Keratinocyte (primary cell): ENCODE data around the gene ISM2. TPM values are rescaled to one million over a fixed set of nuclear protein-coding genes. Genes with fewer than 3 reads are reported as not detected.

ENCODE experiments used
- DNase-seq: peaks from one replicate; pipeline ENCODE4 v3.0.0-alpha.2; 2011; ENCODE audit warnings: low read depth, missing footprints, low spot score
- FAIRE-seq: peaks from 2 replicates; lab custom pipeline; 2011; peaks lifted over from hg19 to GRCh38; lab: Jason Lieb, UNC
- H2AFZ ChIP-seq: 2 replicates; pipeline ENCODE4 v1.6.0; 2012; ENCODE audit warnings: low read length, control low read depth, inconsistent platforms; ENCODE audit not compliant: control insufficient read depth
- H3K27ac ChIP-seq: 2 replicates; pipeline ENCODE4 v1.5.1; 2011; ENCODE audit warnings: low read length; ENCODE audit not compliant: control insufficient read depth, insufficient read depth
- H3K27me3 ChIP-seq: 3 replicates; pipeline ENCODE4 v1.6.0; 2011; ENCODE audit warnings: low read length; ENCODE audit not compliant: control insufficient read depth, insufficient read depth; ENCODE audit errors: extremely low read depth
- H3K36me3 ChIP-seq, 2 experiments: 2 replicates in 1 of 2; 3 replicates in 1 of 2; pipeline ENCODE4 v1.5.1; 2011; ENCODE audit warnings: low read length in 2 of 2, mild to moderate bottlenecking in 1 of 2; ENCODE audit not compliant: control insufficient read depth in 2 of 2, insufficient read depth in 2 of 2; ENCODE audit errors: extremely low read depth in 1 of 2
- H3K4me1 ChIP-seq: 3 replicates; pipeline ENCODE4 v1.5.1; 2011; ENCODE audit warnings: low read length; ENCODE audit not compliant: control insufficient read depth, insufficient read depth; ENCODE audit errors: extremely low read depth
- H3K4me2 ChIP-seq: 3 replicates; pipeline ENCODE4 v1.6.0; 2011; ENCODE audit warnings: low read depth, low read length; ENCODE audit not compliant: control insufficient read depth, insufficient read depth; ENCODE audit errors: extremely low read depth
- H3K4me3 ChIP-seq, 3 experiments: fragments of 200-600 bp in 1 of 3; sonication (generic) in 1 of 3; 2 replicates in 2 of 3; 3 replicates in 1 of 3; pipeline ENCODE4 v1.5.1; 2011 to 2016; ENCODE audit warnings: low read length in 3 of 3, mild to moderate bottlenecking in 3 of 3, control low read depth in 2 of 3, inconsistent platforms in 1 of 3, low read depth in 1 of 3, mixed read lengths in 1 of 3, mixed run types in 1 of 3, moderate library complexity in 1 of 3; ENCODE audit not compliant: control insufficient read depth in 2 of 3, insufficient read depth in 2 of 3; ENCODE audit errors: extremely low read depth in 1 of 3
- H3K79me2 ChIP-seq: 2 replicates; pipeline ENCODE4 v1.6.0; 2012; ENCODE audit warnings: low read length; ENCODE audit not compliant: control insufficient read depth, insufficient read depth
- H3K9ac ChIP-seq: 3 replicates; pipeline ENCODE4 v1.6.0; 2011; ENCODE audit warnings: low read length; ENCODE audit not compliant: control insufficient read depth, insufficient read depth; ENCODE audit errors: extremely low read depth
- H3K9me1 ChIP-seq: 3 replicates; pipeline ENCODE4 v1.6.0; 2011; ENCODE audit warnings: low read length; ENCODE audit not compliant: control insufficient read depth, insufficient read depth; ENCODE audit errors: extremely low read depth
- H3K9me3 ChIP-seq: 2 replicates; pipeline ENCODE4 v1.5.1; 2012; ENCODE audit warnings: low read depth, low read length; ENCODE audit not compliant: control insufficient read depth
- H4K20me1 ChIP-seq: 3 replicates; pipeline ENCODE4 v1.6.0; 2011; ENCODE audit warnings: low read length; ENCODE audit not compliant: control insufficient read depth, insufficient read depth; ENCODE audit errors: extremely low read depth
- CTCF ChIP-seq, 3 experiments: IDR thresholded peaks in 1 of 3; conservative IDR thresholded peaks in 1 of 3; optimal IDR thresholded peaks in 1 of 3; 2 replicates in 2 of 3; 3 replicates in 1 of 3; pipeline versions ENCODE3 to v1.5.1; 2011; ENCODE audit warnings: low read length in 3 of 3, mild to moderate bottlenecking in 3 of 3, moderate library complexity in 2 of 3, control low read depth in 1 of 3, inconsistent platforms in 1 of 3; ENCODE audit not compliant: insufficient read depth in 2 of 3; ENCODE audit errors: extremely low read depth in 1 of 3
- EZH2 ChIP-seq: IDR thresholded peaks from one replicate; pipeline ENCODE4 v1.6.1; 2012; ENCODE audit warnings: inconsistent platforms, mild to moderate bottlenecking, low read length, moderate library complexity
- dilution Hi-C: fragments of 300-500 bp; cut with MboI; formaldehyde crosslinking; loops from one replicate; pipeline ENCODE4 v1.7.0; 2020; ENCODE audit warnings: low sequenced_read_pairs; ENCODE audit not compliant: extremely low pct_ligation_motif_present
- polyA plus RNA-seq, 5 experiments: library from polyadenylated mRNA; depleted of rRNA in 3 of 5; stranded (reverse) in 3 of 5; stranded (forward) in 1 of 5; unstranded in 1 of 5; fragments of >200 nt; gene quantifications; 1 replicate in 1 of 5; 2 replicates in 3 of 5; 3 replicates in 1 of 5; pipeline versions ENCODE4 v1.2.1 to v1.2.3, GENCODE V29; 2011 to 2012; ENCODE audit warnings: missing spikeins in 2 of 5, low read depth in 1 of 5, low replicate concordance in 1 of 5

The ISM2 gene
- polyA plus RNA-seq, 1 donor (not counting 4 experiments of a cell fraction or from before 2014, with no cell fraction given), result 0.08 TPM

- Histone ChIP-seq H3K79me2 (no peaks in the 10 kb centered on the region), H3K27me3 (peaks cover 24% of the 10 kb centered on the region), H3K9me1 (no peaks in the 10 kb centered on the region), H4K20me1 (no peaks in the 10 kb centered on the region), H3K27ac (no peak overlapping the region), H3K4me1 (peaks cover 4% of the 10 kb centered on the region), H3K9ac (no peak overlapping the region), H3K4me3 (no peak overlapping the region), H3K36me3 (peaks cover 0 to 10% of the 10 kb centered on the region in 2 experiments), H3K9me3 (no peaks in the 10 kb centered on the region), H2AFZ (no peak overlapping the region), H3K4me2 (no peak overlapping the region)
- FAIRE-seq (no peak), DNase-seq (no peak)
- no peak for TF ChIP-seq CTCF (optimal IDR thresholded peaks at IDR 0.05 in 1 of 3, IDR thresholded peaks at IDR 0.05 in 1 of 3, conservative IDR thresholded peaks at IDR 0.05 in 1 of 3; ENCODE audit: extremely low read depth in 1 of 3, insufficient read depth in 2 of 3, low read length in 3 of 3)
- dilution Hi-C loops, result no loop called here
These were observed 3.6 kb upstream of the ISM2 start for GRCh38 chr14:77502109-77502782.

GRCh38 chr14:77498984-77499527 lies 440 bp upstream of the ISM2 start:
- dilution Hi-C loops, result no loop called here
- Histone ChIP-seq H3K36me3 (no peaks in the 10 kb centered on the region), H3K27me3 (peaks cover 24% of the 10 kb centered on the region), H3K9me3 (no peaks in the 10 kb centered on the region), H4K20me1 (no peaks in the 10 kb centered on the region), H3K9me1 (no peaks in the 10 kb centered on the region), H3K9ac (no peak overlapping the region), H2AFZ (peak overlapping the region; percentile 30), H3K4me1 (peaks cover 4% of the 10 kb centered on the region), H3K4me2 (peak overlapping the region; percentile 83), H3K79me2 (no peaks in the 10 kb centered on the region), H3K4me3 (peak overlapping the region; percentile 33 to 51 (median 46)), H3K27ac (no peak overlapping the region)
- TF ChIP-seq CTCF (optimal IDR thresholded peaks at IDR 0.05 in 1 of 3, IDR thresholded peaks at IDR 0.05 in 1 of 3, conservative IDR thresholded peaks at IDR 0.05 in 1 of 3; ENCODE audit: extremely low read depth in 1 of 3, insufficient read depth in 2 of 3, low read length in 3 of 3) (no peak), EZH2 (peak; percentile 60)
- FAIRE-seq (no peak), DNase-seq (no peak)
